GM23248 (cell line): ENCODE measurements around the gene SUGCT. TPM values are rescaled to one million over a fixed set of nuclear protein-coding genes. Genes with fewer than 3 reads are reported as not detected.

Experiments used
- DNase-seq: peaks from one replicate; pipeline ENCODE4 v3.0.0-alpha.2; 2015
- H2AFZ ChIP-seq: fragments of 200-600 bp; sonication (generic); 2 replicates; pipeline ENCODE4 v1.6.1; 2016; ENCODE audit warnings: antibody characterized with exemption
- H3F3A ChIP-seq: fragments of 200-600 bp; sonication (generic); 2 replicates; pipeline ENCODE4 v1.6.1; 2016; ENCODE audit warnings: mild to moderate bottlenecking, antibody characterized with exemption, mixed run types; ENCODE audit not compliant: insufficient read depth
- H3K27ac ChIP-seq: fragments of 200-600 bp; sonication (generic); 2 replicates; pipeline ENCODE4 v1.5.1; 2016; ENCODE audit warnings: mild to moderate bottlenecking
- H3K27me3 ChIP-seq: fragments of 200-600 bp; sonication (generic); replicated peaks from 2 replicates; pipeline ENCODE4 v1.6.1; 2016; ENCODE audit warnings: mild to moderate bottlenecking; ENCODE audit not compliant: insufficient read depth
- H3K36me3 ChIP-seq: fragments of 200-600 bp; sonication (generic); 2 replicates; pipeline ENCODE4 v1.6.1; 2016; ENCODE audit warnings: low read depth, mild to moderate bottlenecking
- H3K4me1 ChIP-seq: fragments of 200-600 bp; sonication (generic); 2 replicates; pipeline ENCODE4 v1.6.1; 2016; ENCODE audit warnings: mild to moderate bottlenecking; ENCODE audit not compliant: insufficient read depth
- H3K4me2 ChIP-seq: fragments of 200-600 bp; sonication (generic); one replicate; pipeline ENCODE4 v1.6.1; 2016; ENCODE audit warnings: mild to moderate bottlenecking; ENCODE audit not compliant: unreplicated experiment
- H3K4me3 ChIP-seq: fragments of 200-600 bp; sonication (generic); 2 replicates; pipeline ENCODE4 v1.5.1; 2016; ENCODE audit warnings: mild to moderate bottlenecking
- H3K79me2 ChIP-seq: fragments of 200-600 bp; sonication (generic); 2 replicates; pipeline ENCODE4 v1.6.1; 2016; ENCODE audit warnings: mild to moderate bottlenecking; ENCODE audit not compliant: insufficient read depth
- H3K9ac ChIP-seq: fragments of 200-600 bp; sonication (generic); 2 replicates; pipeline ENCODE4 v1.6.1; 2016; ENCODE audit warnings: mild to moderate bottlenecking
- H3K9me2 ChIP-seq: fragments of 200-600 bp; sonication (generic); 2 replicates; pipeline ENCODE4 v1.6.1; 2016; ENCODE audit warnings: mixed run types, mild to moderate bottlenecking, moderate library complexity; ENCODE audit not compliant: insufficient read depth
- H3K9me3 ChIP-seq: fragments of 200-600 bp; sonication (generic); one replicate; pipeline ENCODE4 v1.6.1; 2017; ENCODE audit warnings: low read depth
- H4K20me1 ChIP-seq: fragments of 200-600 bp; sonication (generic); 2 replicates; pipeline ENCODE4 v1.6.0; 2016; ENCODE audit not compliant: insufficient read depth
- EZH2 ChIP-seq: fragments of 200-600 bp; sonication (generic); IDR thresholded peaks from 2 replicates; pipeline ENCODE4 v1.6.1; 2018; ENCODE audit warnings: antibody characterized with exemption, mild to moderate bottlenecking; ENCODE audit not compliant: insufficient read depth, poor library complexity, severe bottlenecking
- EZH2phosphoT487 ChIP-seq: fragments of 200-600 bp; sonication (generic); IDR thresholded peaks from 2 replicates; pipeline ENCODE4 v1.6.1; 2018; ENCODE audit warnings: antibody characterized with exemption, moderate library complexity, mild to moderate bottlenecking, low read depth; ENCODE audit not compliant: insufficient read depth
- WGBS, 2 experiments: methylation state at CpG; one replicate each; pipeline ENCODE4 v1.1.6; 2015 to 2017; ENCODE audit warnings: low lambda C conversion rate in 2 of 2, low coverage in 1 of 2; ENCODE audit errors: missing lambda C conversion rate in 2 of 2; 5-methylcytosine and 5-hydroxymethylcytosine counted together
- in situ Hi-C: fragments of 300-500 bp; cut with MboI; formaldehyde crosslinking; loops from 2 replicates; pipeline ENCODE4 v1.15.0; 2020
- polyA plus RNA-seq: library from polyadenylated mRNA; unstranded; fragments of >200 nt; fragmentation: Nextera tagmentation; extraction: Ambion mirVana; gene quantifications from 2 replicates; pipeline ENCODE4 v1.2.1, GENCODE V29; 2016
- total RNA-seq: library from RNA; depleted of rRNA; stranded (reverse); fragments of >200 nt; shearing (Covaris generic); gene quantifications from 2 replicates; pipeline ENCODE4 v1.2.3, GENCODE V29; 2014

The SUGCT gene
- total and polyA plus RNA-seq, 2 experiments from 2014 or later = 2.2 to 7.1 TPM

DNA sequence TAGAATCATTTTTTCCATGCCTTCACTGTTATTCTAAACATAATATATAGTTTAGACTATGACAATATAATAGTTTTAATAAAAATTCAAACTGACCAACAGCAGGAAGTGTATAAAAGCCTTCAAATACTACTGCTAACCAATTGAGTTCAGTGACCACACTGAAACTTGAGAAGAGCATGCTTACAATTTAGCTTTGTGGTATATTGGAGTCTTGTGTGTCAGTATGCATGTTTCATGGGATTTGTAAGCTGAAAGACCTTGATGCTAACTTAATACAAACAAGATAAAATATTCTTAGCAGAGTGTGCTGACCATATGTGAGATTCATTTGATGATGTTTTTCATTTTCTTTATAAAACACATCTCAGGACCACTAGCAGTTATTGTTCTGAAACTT is 395.5 kb downstream of the SUGCT start:
- TF ChIP-seq EZH2 (no peak), EZH2phosphoT487 (no peak)
- DNase-seq = no peak
- H3K36me3 ChIP-seq = no peaks in the 10 kb centered on the region
- no peaks in the 10 kb centered on the region for H3K79me2 ChIP-seq
- 0 out of 2 replicates have a peak, but pooled peaks cover 8% of the 10 kb centered on the region for H3F3A ChIP-seq
- no peak overlapping the region for H3K9ac ChIP-seq
- peaks cover 11% of the 10 kb centered on the region; the same call in 1 of the 2 replicates for H3K4me1 ChIP-seq
- no peaks in the 10 kb centered on the region for H4K20me1 ChIP-seq
- no peak overlapping the region for H3K4me3 ChIP-seq
- no peak overlapping the region for H3K27ac ChIP-seq
- in situ Hi-C loops = no loop called here
- no peaks in the 10 kb centered on the region for H3K27me3 ChIP-seq
- no peaks in the 10 kb centered on the region for H3K9me3 ChIP-seq
- no peaks in the 10 kb centered on the region for H3K9me2 ChIP-seq
- no peak overlapping the region for H2AFZ ChIP-seq
- no peak overlapping the region for H3K4me2 ChIP-seq

DNA sequence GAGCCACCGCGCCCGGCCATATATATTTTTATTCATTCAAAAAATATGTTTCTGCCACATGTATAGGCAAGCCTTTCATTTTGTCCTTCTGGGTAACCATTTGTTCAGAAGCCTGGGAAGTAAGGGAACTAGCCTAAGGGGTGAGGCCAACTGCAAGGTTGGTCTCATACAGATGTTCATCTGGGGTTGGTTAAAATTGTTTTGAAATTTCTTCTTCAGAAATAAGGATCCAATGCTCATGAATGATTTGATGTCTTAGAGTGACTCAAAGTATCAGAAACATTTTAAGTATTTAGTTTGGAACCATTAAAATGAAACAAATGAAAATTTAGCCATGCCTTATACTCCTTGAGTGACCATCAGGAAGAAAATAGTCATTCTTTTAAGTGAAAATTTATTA is 397.2 kb downstream of the SUGCT start:
- Histone ChIP-seq H3K36me3 (no peaks in the 10 kb centered on the region), H3K9me3 (no peaks in the 10 kb centered on the region), H3K27me3 (no peaks in the 10 kb centered on the region), H4K20me1 (no peaks in the 10 kb centered on the region), H3K4me2 (no peak overlapping the region), H3K27ac (no peak overlapping the region), H3K9me2 (no peaks in the 10 kb centered on the region), H3K9ac (no peak overlapping the region), H3K79me2 (no peaks in the 10 kb centered on the region), H3K4me3 (no peak overlapping the region), H3K4me1 (peaks cover 11% of the 10 kb centered on the region; the same call in 1 of the 2 replicates), H2AFZ (no peak overlapping the region), H3F3A (0 out of 2 replicates have a peak, but pooled peaks cover 8% of the 10 kb centered on the region)
- in situ Hi-C loops = no loop called here
- DNase-seq = no peak
- TF ChIP-seq EZH2phosphoT487 (no peak), EZH2 (no peak)
- WGBS, 2 experiments = 92 to 100% methylated on average over 3 of the region's 3 CpGs

DNA sequence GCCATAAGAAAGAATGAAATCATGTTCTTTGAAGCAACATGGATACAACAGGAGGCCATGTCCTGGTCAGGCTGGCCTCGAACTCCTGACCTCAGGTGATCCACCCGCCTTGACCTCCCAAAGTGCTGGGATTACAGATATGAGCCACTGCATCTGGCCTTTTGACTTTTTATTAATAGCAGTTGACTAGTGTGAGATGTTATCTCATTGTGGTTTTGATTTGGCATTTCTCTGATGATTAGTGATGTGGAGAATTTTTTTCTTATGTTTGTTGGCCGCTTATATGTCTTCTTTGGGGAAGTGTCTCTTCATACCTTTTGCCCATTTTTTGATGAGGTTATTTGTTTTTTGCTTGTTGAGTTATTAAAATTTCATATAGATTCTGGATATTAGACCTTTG is 400.9 kb downstream of the SUGCT start:
- no peak overlapping the region for H3K27ac ChIP-seq
- in situ Hi-C loops = no loop called here
- no peak for TF ChIP-seq EZH2
- no peak for TF ChIP-seq EZH2phosphoT487
- H3K9ac ChIP-seq = no peak overlapping the region
- WGBS, 2 experiments = 89 to 93% methylated on average over 3 of the region's 3 CpGs
- H3K27me3 ChIP-seq = no peaks in the 10 kb centered on the region
- H3K4me2 ChIP-seq = no peak overlapping the region
- no peaks in the 10 kb centered on the region for H3K9me2 ChIP-seq
- H3K4me1 ChIP-seq = no peaks in the 10 kb centered on the region
- no peaks in the 10 kb centered on the region for H3F3A ChIP-seq
- H3K79me2 ChIP-seq = no peaks in the 10 kb centered on the region
- no peak for DNase-seq
- no peak overlapping the region for H3K4me3 ChIP-seq
- no peaks in the 10 kb centered on the region for H3K36me3 ChIP-seq
- no peaks in the 10 kb centered on the region for H3K9me3 ChIP-seq
- no peaks in the 10 kb centered on the region for H4K20me1 ChIP-seq
- H2AFZ ChIP-seq = no peak overlapping the region

DNA sequence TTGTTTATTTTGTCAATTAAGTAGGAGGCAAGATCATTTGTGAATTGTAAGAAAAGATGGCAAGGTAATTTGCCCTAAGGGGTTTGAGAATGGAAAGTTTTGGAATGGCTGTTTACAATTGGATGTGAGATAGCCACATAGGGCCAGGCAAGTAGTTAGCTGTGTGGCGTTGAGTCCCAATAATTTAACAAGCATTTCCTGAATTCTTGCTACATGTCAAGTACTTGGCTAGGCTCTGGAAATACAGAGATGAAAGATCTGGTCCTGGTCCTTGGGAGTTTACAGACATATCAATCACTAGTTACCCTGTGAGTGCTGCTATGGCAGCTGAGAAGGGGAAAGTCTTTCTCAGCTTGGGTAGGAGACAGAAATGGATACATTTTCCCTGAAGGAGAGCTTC is 401.6 kb downstream of the SUGCT start:
- H3K4me1 ChIP-seq = peaks cover 7% of the 10 kb centered on the region; the same call in 1 of the 2 replicates
- no peaks in the 10 kb centered on the region for H3K9me2 ChIP-seq
- H3K36me3 ChIP-seq = no peaks in the 10 kb centered on the region
- no peak overlapping the region for H3K4me2 ChIP-seq
- H3K27ac ChIP-seq = no peak overlapping the region
- TF ChIP-seq EZH2 = no peak
- TF ChIP-seq EZH2phosphoT487 = no peak
- peaks cover 6% of the 10 kb centered on the region; the same call in 1 of the 2 replicates for H3F3A ChIP-seq
- 65 to 80% methylated on average over 1 of the region's 1 CpG for WGBS, 2 experiments
- H2AFZ ChIP-seq = no peak overlapping the region
- H3K79me2 ChIP-seq = no peaks in the 10 kb centered on the region
- no peaks in the 10 kb centered on the region for H3K9me3 ChIP-seq
- H3K9ac ChIP-seq = no peak overlapping the region
- H4K20me1 ChIP-seq = no peaks in the 10 kb centered on the region
- DNase-seq = no peak
- in situ Hi-C loops = no loop called here
- no peaks in the 10 kb centered on the region for H3K27me3 ChIP-seq
- H3K4me3 ChIP-seq = no peak overlapping the region

DNA sequence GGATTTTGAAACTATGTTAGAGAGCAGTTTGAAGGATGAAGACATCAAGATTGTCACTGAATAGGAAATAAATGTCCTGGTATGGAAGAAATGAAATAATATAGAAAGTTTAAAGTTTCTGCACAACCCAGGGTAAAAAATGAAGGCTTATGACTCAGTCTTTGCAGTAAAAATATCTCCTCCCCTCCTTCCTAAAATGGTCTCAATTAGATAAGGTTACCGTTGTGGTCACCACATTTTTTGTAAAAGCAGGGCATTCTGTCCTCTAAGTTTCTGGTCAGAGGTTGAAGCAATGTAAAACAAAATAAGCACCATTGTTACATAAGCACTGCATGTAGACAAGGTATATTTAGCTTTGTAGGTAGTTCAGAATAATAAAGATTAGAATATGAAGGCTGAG is 403.5 kb downstream of the SUGCT start:
- Histone ChIP-seq H3K36me3 (no peaks in the 10 kb centered on the region), H4K20me1 (no peaks in the 10 kb centered on the region), H3K4me3 (no peak overlapping the region), H3K27me3 (no peaks in the 10 kb centered on the region), H2AFZ (no peak overlapping the region), H3K9me2 (no peaks in the 10 kb centered on the region), H3K79me2 (no peaks in the 10 kb centered on the region), H3K9ac (no peak overlapping the region), H3K9me3 (no peaks in the 10 kb centered on the region), H3K27ac (no peak overlapping the region), H3K4me2 (no peak overlapping the region), H3F3A (peaks cover 9% of the 10 kb centered on the region; the same call in 1 of the 2 replicates), H3K4me1 (peaks cover 20% of the 10 kb centered on the region)
- TF ChIP-seq EZH2phosphoT487 = no peak
- TF ChIP-seq EZH2 = no peak
- DNase-seq = no peak
- whole genome bisulfite sequencing, 2 experiments = 86 to 90% methylated on average over 1 of the region's 1 CpG
- in situ Hi-C loops = no loop called here
